HG03175 (cell line): Measurements from ENCODE around the gene LRRC58.

ENCODE experiments used
- ATAC-seq: cut with Tn5 transposase; IDR thresholded peaks from one replicate; pipeline ENCODE4 v1.9.1; 2021; ENCODE audit warnings: mild to moderate bottlenecking, moderate library complexity; ENCODE audit not compliant: unreplicated experiment

The LRRC58 gene

GRCh38 chr3:120280566-120280965 is 68.6 kb downstream of the LRRC58 start:
- no peak for ATAC-seq

- ATAC-seq: no peak
These were observed 69.1 kb downstream of the LRRC58 start for GRCh38 chr3:120280026-120280425.

GRCh38 chr3:120276767-120277166 is 72.4 kb downstream of the LRRC58 start:
- no peak for ATAC-seq

- ATAC-seq: no peak
These were observed 73.5 kb downstream of the LRRC58 start for GRCh38 chr3:120275618-120276017.

GRCh38 chr3:120274739-120275167 is 74.4 kb downstream of the LRRC58 start:
- ATAC-seq: no peak
